ENCODE results near the gene ERN1.

The ERN1 gene

GRCh38 chr17:64067657-64068056 is 62.3 kb downstream of the ERN1 start (continued):
- no peak for TF ChIP-seq ZBTB6 (tag by site-specific recombination; IDR thresholded peaks at IDR 0.05)
- TF ChIP-seq HOXC10 (CRISPR knock-in tag; IDR thresholded peaks at IDR 0.05), result no peak
- TF ChIP-seq ZNF626 (tag by site-specific recombination; IDR thresholded peaks at IDR 0.05), result no peak

- no peak for TF ChIP-seq ZNF362 (tag by site-specific recombination; IDR thresholded peaks at IDR 0.05)
- no peak for TF ChIP-seq ZNF404 (tag by site-specific recombination; IDR thresholded peaks at IDR 0.05)
- no peak for TF ChIP-seq ZNF221 (tag by site-specific recombination; IDR thresholded peaks at IDR 0.05; ENCODE audit: borderline replicate concordance)
- TF ChIP-seq GLIS2 (tag by site-specific recombination; IDR thresholded peaks at IDR 0.05), result no peak
- no peak for TF ChIP-seq ZNF677 (tag by site-specific recombination; IDR thresholded peaks at IDR 0.05)
- TF ChIP-seq GLI4 (tag by site-specific recombination; IDR thresholded peaks at IDR 0.05), result no peak
- TF ChIP-seq MYNN (tag by site-specific recombination; IDR thresholded peaks at IDR 0.05; ENCODE audit: borderline replicate concordance), result no peak
- TF ChIP-seq SP2 (tag by site-specific recombination; IDR thresholded peaks at IDR 0.05), result no peak
- no peak for TF ChIP-seq ZNF549 (tag by site-specific recombination; IDR thresholded peaks at IDR 0.05)
- TF ChIP-seq ZNF138 (tag by site-specific recombination; IDR thresholded peaks at IDR 0.05; ENCODE audit: borderline replicate concordance), result no peak
- no peak for TF ChIP-seq ZNF513 (tag by site-specific recombination; IDR thresholded peaks at IDR 0.05)
- TF ChIP-seq ZNF654 (tag by site-specific recombination; IDR thresholded peaks at IDR 0.05; ENCODE audit: low read depth), result no peak
- no peak for TF ChIP-seq ZNF223 (tag by site-specific recombination; IDR thresholded peaks at IDR 0.05)
- no peak for TF ChIP-seq HOXC10 (CRISPR knock-in tag; IDR thresholded peaks at IDR 0.05)
- no peak for TF ChIP-seq ZNF121 (tag by site-specific recombination; IDR thresholded peaks at IDR 0.05)
- no peak for TF ChIP-seq ELK4 (IDR thresholded peaks at IDR 0.05; ENCODE audit: borderline replicate concordance, low read depth, low read length)
- no peak for TF ChIP-seq ZBTB21 (tag by site-specific recombination; IDR thresholded peaks at IDR 0.05)
- TF ChIP-seq ZNF16 (tag by site-specific recombination; IDR thresholded peaks at IDR 0.05; ENCODE audit: low read depth), result no peak
- no peak for TF ChIP-seq KLF7 (tag by site-specific recombination; IDR thresholded peaks at IDR 0.05; ENCODE audit: borderline replicate concordance)
- H3K9me3 ChIP-seq (ENCODE audit: control insufficient read depth, insufficient read depth, low read depth, low read length), result no peaks in the 10 kb centered on the region
- H3K27ac ChIP-seq (ENCODE audit: extremely low read depth, low read depth, low read length), result no peak overlapping the region
- ChIA-PET POLR2A (no interaction called here), CTCF (interaction anchor here (0.6 kb wide), 3 partner anchors 16 to 162 kb away, joined by 3 to 5 read pairs (median 3); no protein-coding TSS in a partner anchor)
- no peaks in the 10 kb centered on the region for H3K4me1 ChIP-seq (ENCODE audit: control insufficient read depth, insufficient read depth, low read length)
- peaks cover 0 to 44% of the 10 kb centered on the region in 2 experiments; a peak in 2 of 3 replicates for H3K36me3 ChIP-seq (ENCODE audit: control insufficient read depth in 2 of 2, insufficient read depth in 1 of 2, low read length in 2 of 2)
- no peak overlapping the region for H3K4me3 ChIP-seq (ENCODE audit: low read depth, low read length)
These were observed 63.2 kb downstream of the ERN1 start for GRCh38 chr17:64066716-64067115.

Data from HEK293 (cell line).